CD1c-positive myeloid dendritic cell (primary cell): ENCODE results near the gene GEN1.
"Not testable (repeated sequence)": the region's sequence is repeated elsewhere in the genome, so short reads cannot be mapped to it uniquely, and the experiment has no call there.

Source experiments
- DNase-seq: peaks from one replicate; pipeline ENCODE4 v3.0.0-alpha.2; 2016; ENCODE audit errors: extremely low spot score

GEN1 gene

DNA sequence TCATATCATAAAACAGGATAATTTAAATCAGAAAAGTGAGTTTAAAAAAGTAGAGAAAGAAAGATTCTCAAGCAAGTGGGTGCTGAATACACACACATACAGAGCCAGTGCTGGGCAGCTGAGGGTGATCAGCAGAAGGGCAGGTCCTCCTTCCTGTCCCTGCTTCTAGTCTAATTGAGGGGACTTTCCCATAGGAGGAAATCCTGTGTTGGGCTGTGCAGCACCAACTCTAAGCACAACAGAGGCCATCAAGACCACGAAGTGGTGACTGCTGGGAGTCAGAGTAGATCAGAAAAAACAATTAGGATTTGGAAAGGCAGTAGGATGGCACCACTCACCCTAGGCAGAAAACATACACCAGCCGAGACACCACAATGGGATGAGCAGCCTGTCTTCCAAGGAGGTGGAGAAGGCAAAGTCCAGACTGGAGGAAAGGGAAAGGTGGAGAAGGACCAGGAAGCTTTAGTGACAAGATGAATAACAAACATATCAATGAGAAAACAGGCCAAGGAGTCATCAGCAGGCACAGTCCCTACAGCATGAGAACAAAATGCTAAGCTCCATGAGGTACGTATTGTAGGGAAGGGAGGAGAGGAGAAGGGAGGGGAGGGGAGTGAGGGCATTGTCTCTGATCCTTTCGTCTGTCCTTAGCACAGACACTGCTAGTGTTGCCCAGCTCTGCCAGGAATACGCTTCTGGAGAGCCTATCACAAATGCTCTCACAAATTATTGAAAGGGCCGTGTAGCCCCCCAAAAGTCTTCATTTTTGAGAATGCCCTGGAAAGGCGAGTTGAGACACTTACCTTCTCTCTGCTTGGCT lies 45.6 kb downstream of the GEN1 start:
- no peak for DNase-seq

DNA sequence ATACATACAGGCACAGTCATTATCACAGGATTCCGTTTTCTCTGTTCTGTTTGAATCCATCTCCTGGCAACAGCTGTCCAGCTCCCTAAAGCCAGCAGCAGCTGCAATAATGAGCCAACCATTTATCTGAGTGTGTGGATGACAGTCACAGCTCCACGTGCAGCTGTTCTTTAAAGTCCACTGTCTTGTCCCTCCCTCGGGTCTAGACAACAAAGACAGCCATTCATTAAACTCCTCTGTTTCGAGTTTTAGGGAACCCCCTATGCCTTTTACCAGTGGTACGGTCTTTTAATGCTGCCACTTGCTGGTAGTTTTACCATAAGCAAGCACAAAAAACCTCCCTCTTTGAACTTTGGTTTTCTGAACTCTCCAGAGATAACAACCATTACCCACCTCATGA lies 46.3 kb downstream of the GEN1 start:
- DNase-seq = no peak

GRCh38 chr2:17800693-17801458 lies 46.9 kb downstream of the GEN1 start:
- no peak for DNase-seq

DNA sequence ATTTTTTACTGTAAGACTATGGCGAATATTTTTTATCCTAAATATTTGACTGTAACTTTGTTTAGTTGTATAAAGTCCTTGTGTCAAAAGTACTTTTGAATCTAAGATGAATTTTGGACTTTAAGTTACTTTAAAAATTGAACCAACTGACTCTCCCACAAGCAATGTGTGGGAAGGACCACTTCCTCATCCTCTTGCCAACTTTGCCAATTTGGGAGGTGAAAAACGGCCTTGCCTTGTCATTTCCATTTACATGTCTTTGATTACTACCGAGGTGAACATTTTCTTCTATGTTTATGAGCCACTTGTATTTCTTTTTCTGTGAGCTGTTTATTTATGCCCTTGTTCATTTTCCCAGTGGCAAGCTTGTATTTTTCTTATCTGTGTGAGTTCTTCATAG lies 49.6 kb downstream of the GEN1 start:
- DNase-seq = peak; percentile 76

DNA sequence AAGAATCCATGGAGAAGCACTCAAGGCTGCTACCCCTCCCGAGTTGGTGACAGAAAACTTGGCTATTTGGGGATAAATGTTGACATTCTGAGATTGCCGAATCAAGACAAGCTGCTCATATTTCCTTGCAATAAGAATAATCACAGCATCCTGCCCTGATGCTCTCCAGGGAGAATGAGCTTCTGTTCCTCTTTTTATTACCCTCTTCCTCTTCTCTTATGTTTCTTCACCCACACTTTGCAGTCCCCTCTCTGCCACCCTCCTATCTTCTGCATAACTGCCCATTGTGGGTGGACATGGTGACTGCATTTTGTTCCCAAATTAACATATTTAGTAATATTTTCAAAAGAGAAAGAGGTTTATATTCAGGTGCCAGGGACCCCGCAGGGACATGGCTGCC lies 50.4 kb downstream of the GEN1 start:
- peak; percentile 79 for DNase-seq

GRCh38 chr2:17805166-17805565 lies 51.2 kb downstream of the GEN1 start:
- DNase-seq = peak; percentile 42

DNA sequence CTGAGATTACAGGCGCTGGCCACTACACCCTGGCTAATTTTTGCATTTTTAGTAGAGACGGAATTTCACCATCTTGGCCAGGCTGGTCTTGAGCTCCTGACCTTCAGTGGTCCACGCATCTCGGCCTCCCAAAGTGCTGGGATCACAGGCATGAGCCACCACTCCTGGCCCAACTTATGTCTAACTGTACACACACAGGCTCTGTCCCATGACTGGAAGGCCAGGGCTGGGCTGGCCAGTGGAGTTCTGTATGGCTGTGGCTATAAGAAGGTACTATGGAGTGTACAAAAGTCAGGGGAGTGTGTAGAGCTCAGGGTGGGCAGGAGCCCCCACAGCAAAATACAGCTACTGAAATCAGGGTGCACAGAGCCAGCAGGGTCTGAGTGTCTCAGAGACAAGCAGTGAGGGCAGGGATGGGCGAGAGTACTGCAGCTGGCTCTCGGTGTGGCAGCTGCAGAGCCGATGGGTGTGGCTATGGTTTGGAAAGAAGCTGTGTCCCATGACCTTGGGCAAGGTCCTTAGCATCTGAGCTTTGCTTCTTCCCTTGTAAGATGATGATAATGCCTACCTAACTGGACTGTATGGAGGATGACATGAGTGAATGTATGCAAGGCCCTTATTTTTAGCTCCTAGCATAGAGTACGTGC lies 51.9 kb downstream of the GEN1 start:
- DNase-seq = no peak

- DNase-seq = peak; percentile 39
Observed at GRCh38 chr2:17813010-17813741, 59.2 kb downstream of the GEN1 start.

DNA sequence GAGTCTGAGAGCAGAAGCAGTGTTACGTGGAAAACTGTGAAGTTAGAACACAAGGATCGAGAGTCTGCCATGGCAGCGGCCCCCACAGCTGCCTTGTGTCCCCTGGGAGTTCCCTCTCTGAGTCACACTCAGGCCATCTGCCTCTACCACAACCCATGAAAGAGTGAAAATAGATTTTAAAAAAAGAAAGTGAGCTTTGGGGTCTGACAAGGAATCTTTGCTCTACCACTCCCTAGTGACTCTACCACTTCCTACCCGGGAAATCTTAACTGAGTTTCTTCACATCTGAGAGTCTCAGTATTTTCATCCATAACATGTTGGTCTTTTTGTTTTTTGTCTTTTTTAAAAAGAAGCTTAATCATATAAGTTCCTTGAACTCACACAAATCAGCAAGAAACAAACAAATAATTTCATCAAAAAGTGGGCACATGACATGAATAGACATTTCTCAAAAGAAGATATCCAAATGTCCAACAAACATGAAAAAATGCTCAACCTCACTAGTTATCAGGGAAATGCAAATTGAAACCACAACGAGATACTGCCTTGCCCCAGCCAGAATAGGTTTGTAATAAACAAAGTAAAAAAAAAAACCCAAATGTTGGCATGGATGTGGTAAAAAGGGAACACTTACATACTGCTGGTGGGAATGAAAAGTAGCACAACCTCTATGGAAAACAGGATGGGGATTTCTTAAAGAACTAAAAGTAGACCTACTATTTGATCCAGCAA lies 60.0 kb downstream of the GEN1 start:
- peak; percentile 25 for DNase-seq

DNA sequence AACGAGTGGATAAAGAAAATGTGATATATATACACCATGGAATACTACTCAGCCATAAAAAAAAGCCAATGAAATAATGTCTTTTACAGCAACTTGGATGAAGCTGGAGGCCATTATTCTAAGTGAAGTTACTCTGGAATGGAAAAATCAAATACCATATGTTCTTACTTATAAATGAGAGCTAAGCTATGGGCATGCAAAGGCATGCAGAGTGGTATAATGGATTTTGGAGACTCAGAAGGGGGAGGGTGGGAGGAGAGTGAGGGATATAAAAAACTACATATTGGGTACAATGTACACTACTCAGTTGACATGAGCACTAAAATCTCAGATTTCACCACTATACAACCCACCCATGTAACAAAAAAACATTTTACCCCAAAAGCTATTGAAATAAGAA lies 60.7 kb downstream of the GEN1 start:
- DNase-seq = no peak

DNA sequence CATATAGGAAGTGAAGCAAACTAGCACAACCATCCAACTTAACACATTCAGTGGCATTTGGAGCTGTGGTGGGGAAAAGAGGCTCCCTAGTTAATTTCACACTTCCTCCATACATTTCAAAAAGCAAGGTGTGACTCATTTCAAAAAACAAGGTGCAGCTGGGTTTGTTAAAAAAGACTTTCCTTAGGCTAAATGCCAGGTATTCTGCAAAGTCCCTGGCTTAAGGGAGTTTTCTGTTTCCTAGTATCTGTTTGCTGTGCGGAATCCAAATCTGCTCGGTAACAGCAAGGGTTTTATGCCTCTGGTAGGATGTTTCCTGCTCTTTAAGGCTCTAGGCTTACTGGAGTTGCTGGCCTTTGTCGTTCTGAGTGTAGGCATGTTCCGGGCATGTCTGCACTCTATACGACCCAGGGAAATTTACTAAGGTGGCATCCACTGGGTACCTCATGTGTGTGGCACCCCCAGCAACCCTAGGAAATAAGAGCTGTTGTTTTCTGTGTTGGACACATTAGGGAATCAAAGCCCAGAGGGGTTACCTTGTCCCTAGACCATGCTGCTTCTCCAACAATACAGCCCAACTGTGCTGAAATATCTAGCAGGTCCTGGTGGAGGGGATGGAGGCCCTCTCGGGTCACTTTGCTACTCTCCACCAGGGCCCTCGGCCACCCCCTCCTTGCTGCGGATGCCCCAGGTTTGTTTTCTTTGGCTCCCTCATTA lies 61.7 kb downstream of the GEN1 start:
- DNase-seq = no peak

- no peak for DNase-seq
Observed at GRCh38 chr2:17816396-17817245, 62.7 kb downstream of the GEN1 start, which contains the start of gene MSGN1. Gene MSGN1, plus strand, starts transcription at chr2:17816460. Its CDS starts 59 bp downstream, at chr2:17816519.

DNA sequence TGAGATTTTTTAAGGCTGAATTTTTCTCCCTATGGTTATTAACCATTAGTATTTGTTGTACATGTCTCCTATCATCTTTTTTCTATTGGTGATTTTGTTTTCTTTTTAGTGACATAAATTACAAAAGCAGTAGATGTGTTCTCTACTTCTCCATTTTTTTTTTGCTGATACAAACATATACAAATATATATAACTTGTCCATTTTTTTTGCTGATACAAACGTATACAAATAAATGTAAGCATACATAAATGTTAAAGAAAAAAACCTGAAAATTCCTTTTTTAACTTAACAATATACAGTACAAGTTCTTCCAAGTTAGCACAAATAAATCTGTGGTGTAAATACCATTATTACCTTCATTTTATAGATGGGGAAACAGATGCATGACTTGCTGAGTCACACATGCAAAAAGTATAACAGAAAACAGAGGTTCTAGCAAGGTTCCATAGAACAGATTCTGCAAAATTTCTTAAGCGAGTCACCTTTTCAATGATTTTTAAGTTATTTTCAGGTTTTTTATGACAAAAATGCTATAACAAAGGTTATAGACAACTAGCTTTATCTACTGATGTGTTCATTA lies 64.4 kb downstream of the GEN1 start:
- DNase-seq = peak; percentile 6

- DNase-seq = no peak
Observed at GRCh38 chr2:17821080-17821479, 67.1 kb downstream of the GEN1 start.

GRCh38 chr2:17821535-17822444 lies 67.9 kb downstream of the GEN1 start:
- DNase-seq = peak; percentile 54

DNA sequence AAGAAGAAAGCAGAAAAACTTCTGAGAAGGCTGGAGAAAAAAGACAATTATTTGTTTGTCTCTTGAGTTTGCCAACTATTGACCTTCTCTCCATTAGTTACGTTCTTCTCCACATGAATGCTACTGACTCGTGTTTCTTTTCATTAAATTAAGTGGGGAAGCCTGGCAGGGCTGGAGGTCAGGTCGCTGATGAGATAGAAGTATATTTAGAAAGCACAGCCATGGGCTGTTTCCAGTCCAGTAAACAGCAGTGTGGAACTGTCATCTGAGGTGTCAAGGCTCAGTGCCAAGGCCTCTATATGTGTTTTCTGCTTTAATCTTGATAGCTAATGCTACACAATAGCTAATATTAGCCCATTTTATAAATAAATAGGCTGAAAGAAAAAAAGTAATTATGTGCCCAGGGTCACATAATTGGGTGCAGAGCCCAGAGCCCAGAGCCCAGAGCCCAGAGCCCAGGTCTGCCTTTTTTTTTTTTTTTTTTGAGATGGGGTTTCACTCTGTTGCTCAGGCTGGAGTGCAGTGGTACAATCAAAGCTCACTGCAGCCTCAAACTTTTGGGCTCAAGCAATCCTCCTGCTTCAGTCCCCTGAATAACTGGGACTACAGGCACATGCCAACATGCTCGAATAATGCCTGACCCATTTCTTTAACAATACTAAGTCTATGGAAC lies 68.6 kb downstream of the GEN1 start:
- no peak for DNase-seq

GRCh38 chr2:17823646-17824045 lies 69.7 kb downstream of the GEN1 start:
- not testable (repeated sequence) for DNase-seq

GRCh38 chr2:17827316-17827715 lies 73.4 kb downstream of the GEN1 start:
- DNase-seq = no peak
